GM12801 (cell line): ENCODE measurements around the gene ESR2.

Experiments
- TF ChIP-seq, protein P1 (sequence below): IDR thresholded peaks from one replicate; pipeline ENCODE4 v1.5.1; 2011; ENCODE audit warnings: control low read depth; ENCODE audit not compliant: insufficient read length; ENCODE audit errors: extremely low read depth

ESR2 gene

GRCh38 chr14:64194404-64194803 lies 99.8 kb downstream of the ESR2 start:
- TF ChIP-seq, protein P1, sequence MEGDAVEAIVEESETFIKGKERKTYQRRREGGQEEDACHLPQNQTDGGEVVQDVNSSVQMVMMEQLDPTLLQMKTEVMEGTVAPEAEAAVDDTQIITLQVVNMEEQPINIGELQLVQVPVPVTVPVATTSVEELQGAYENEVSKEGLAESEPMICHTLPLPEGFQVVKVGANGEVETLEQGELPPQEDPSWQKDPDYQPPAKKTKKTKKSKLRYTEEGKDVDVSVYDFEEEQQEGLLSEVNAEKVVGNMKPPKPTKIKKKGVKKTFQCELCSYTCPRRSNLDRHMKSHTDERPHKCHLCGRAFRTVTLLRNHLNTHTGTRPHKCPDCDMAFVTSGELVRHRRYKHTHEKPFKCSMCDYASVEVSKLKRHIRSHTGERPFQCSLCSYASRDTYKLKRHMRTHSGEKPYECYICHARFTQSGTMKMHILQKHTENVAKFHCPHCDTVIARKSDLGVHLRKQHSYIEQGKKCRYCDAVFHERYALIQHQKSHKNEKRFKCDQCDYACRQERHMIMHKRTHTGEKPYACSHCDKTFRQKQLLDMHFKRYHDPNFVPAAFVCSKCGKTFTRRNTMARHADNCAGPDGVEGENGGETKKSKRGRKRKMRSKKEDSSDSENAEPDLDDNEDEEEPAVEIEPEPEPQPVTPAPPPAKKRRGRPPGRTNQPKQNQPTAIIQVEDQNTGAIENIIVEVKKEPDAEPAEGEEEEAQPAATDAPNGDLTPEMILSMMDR, result no peak

DNA sequence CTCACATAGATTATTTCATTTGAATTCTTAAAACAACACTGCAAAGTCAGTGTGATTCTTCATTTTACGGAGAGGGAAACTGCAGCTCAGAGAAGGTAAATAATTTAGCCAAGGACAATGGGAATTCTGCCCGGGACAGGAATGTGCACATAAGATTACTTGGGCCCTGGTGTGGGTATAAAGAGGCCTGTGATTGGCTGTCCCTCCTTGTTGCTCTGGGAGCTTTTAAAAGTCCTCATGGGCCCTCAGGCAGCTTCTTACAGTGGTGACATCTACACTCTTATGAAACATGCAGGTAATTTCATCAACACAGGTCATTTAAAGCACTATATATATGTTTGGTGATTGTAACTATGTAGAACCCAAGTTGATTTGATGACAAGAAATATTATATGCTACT lies 100.3 kb downstream of the ESR2 start:
- TF ChIP-seq, protein P1, result no peak

GRCh38 chr14:64191756-64192155 lies 102.4 kb downstream of the ESR2 start:
- TF ChIP-seq, protein P1, result no peak

- TF ChIP-seq, protein P1, result no peak
Observed at GRCh38 chr14:64190974-64191502, 103.1 kb downstream of the ESR2 start.

- TF ChIP-seq, protein P1, result no peak
Observed at GRCh38 chr14:64187331-64187730, 106.8 kb downstream of the ESR2 start.

- TF ChIP-seq, protein P1, result no peak
Observed at GRCh38 chr14:64186231-64187129, 107.7 kb downstream of the ESR2 start.

DNA sequence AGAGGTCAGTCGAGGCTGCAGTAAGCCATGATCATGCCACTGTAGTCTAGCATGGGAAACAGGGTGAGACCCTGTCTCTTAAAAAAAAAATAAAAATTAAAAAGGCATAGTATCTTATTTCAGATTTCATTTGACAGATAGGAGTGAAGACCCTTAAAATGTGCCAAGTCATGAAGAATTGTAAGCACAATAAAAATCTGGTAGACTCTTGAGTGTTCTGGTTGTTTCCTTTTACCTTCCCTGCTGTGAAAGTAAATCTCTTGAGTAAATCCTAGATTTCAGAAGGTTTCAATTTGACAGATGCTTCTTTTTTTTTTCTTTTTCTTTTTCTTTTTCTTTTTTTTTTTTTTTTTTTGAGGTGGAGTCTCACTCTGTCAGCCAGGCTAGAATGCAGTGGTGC lies 109.0 kb downstream of the ESR2 start:
- TF ChIP-seq, protein P1, result no peak
